Peyer's patch (tissue), 4 donors: Measurements from ENCODE around the gene ATP6V0C. TPM values are rescaled to one million over a fixed set of nuclear protein-coding genes. Genes with fewer than 3 reads are reported as not detected.
A peak's percentile ranks its signal among the peaks of the same experiment; 100 is the strongest.
"Not testable (repeated sequence)": the region's sequence is repeated elsewhere in the genome, so short reads cannot be mapped to it uniquely, and the experiment has no call there.

ENCODE experiments used
- DNase-seq, 3 donors: peaks; one replicate each; pipeline ENCODE4 v3.0.0-alpha.2; 2017 to 2019
- H3K27ac ChIP-seq, 4 donors: fragments of 200-600 bp; sonication (generic); one replicate each; pipeline ENCODE4 v1.5.1; 2016 to 2019
- H3K27me3 ChIP-seq, 2 donors: fragments of 200-600 bp; sonication (generic); one replicate each; pipeline ENCODE4 v1.5.1; 2019
- H3K36me3 ChIP-seq, 3 donors: fragments of 200-600 bp; sonication (generic); one replicate each; pipeline ENCODE4 v1.5.1; 2016 to 2019
- H3K4me1 ChIP-seq, 4 donors: fragments of 200-600 bp; sonication (generic); one replicate each; pipeline ENCODE4 v1.5.1; 2016 to 2019
- H3K4me3 ChIP-seq, 4 donors: fragments of 200-600 bp; sonication (generic); 1 replicate in 3 of 4; 2 replicates in 1 of 4; pipeline ENCODE4 v1.5.1; 2016 to 2019; ENCODE audit warnings: mild to moderate bottlenecking in 1 of 4
- H3K9me3 ChIP-seq, 4 donors: fragments of 200-600 bp; sonication (generic); one replicate each; pipeline ENCODE4 v1.5.1; 2016 to 2019; ENCODE audit warnings: mild to moderate bottlenecking in 1 of 4
- small RNA-seq, 2 donors: library from RNA; depleted of rRNA; stranded (forward); fragments of <200 nt; gene quantifications; one replicate each; pipeline ENCODE3, GENCODE V24; 2016
- total RNA-seq, 4 donors: library from RNA; depleted of rRNA; stranded (reverse); fragments of >200 nt; gene quantifications; one replicate each; pipeline ENCODE4 v1.1.0, GENCODE V29; 2016
- TF ChIP-seq, protein P1 (sequence below), 6 experiments: fragments of 450-650 bp in 4 of 6; fragments of 200-600 bp in 2 of 6; sonication (generic) in 1 of 6; IDR thresholded peaks; one replicate each; pipeline ENCODE4 v1.5.1; 2017 to 2019; ENCODE audit warnings: antibody characterized with exemption in 6 of 6, mild to moderate bottlenecking in 3 of 6, moderate library complexity in 1 of 6

Gene ATP6V0C
- total RNA-seq, 4 donors from 2014 or later = 27.2 to 116 (median 101) TPM

- not testable (repeated sequence) for H3K4me1 ChIP-seq, H3K27me3 ChIP-seq, H3K4me3 ChIP-seq, H3K36me3 ChIP-seq, H3K9me3 ChIP-seq, H3K27ac ChIP-seq
- TF ChIP-seq, protein P1, sequence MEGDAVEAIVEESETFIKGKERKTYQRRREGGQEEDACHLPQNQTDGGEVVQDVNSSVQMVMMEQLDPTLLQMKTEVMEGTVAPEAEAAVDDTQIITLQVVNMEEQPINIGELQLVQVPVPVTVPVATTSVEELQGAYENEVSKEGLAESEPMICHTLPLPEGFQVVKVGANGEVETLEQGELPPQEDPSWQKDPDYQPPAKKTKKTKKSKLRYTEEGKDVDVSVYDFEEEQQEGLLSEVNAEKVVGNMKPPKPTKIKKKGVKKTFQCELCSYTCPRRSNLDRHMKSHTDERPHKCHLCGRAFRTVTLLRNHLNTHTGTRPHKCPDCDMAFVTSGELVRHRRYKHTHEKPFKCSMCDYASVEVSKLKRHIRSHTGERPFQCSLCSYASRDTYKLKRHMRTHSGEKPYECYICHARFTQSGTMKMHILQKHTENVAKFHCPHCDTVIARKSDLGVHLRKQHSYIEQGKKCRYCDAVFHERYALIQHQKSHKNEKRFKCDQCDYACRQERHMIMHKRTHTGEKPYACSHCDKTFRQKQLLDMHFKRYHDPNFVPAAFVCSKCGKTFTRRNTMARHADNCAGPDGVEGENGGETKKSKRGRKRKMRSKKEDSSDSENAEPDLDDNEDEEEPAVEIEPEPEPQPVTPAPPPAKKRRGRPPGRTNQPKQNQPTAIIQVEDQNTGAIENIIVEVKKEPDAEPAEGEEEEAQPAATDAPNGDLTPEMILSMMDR (IDR thresholded peaks at IDR 0.05) = peak in 2 of 6 experiments; percentile 19 to 46
- DNase-seq = peak in 2 of 3 donors; percentile 77 to 91
These were observed 47.0 kb downstream of the ATP6V0C start for GRCh38 chr16:2560798-2561133.

- not testable (repeated sequence) for H3K36me3 ChIP-seq, H3K9me3 ChIP-seq, H3K4me3 ChIP-seq, H3K27me3 ChIP-seq, DNase-seq, H3K27ac ChIP-seq, H3K4me1 ChIP-seq
These were observed 53.8 kb downstream of the ATP6V0C start for GRCh38 chr16:2567506-2567905.

DNA sequence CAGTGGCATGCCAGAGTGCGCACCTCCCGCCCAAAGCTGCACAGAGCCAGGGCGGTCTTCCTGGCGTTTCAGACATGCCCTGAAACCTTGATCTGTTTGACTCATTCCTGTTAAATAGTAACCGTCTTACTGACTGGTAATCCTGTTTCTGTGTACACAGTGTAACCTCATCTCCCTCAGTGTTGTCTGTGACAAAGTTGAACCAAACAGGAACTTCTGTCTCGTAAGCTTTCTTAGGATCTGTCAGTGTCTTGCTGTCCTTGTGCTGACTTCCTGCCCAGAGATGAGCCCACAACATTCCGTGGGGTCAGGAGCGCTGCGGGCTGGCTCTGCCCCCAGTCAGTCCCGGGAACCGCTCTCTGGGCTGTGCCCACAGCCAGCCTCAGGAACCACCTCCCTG is 54.8 kb downstream of the ATP6V0C start:
- H3K4me1 ChIP-seq, H3K9me3 ChIP-seq, H3K4me3 ChIP-seq, H3K27ac ChIP-seq, DNase-seq, H3K36me3 ChIP-seq, H3K27me3 ChIP-seq: not testable (repeated sequence)

Small RNA genes within 50 kb of the gene (small RNA-seq; reads per million reads assigned to genes)
- 0 reads per million in 2 donors for gene AC093525.1
- gene MIR3178 = 0 to 0.59 reads per million in 2 donors
- gene MIR6768 = 0 reads per million in 2 donors

Other genes starting within 250 kb of the ATP6V0C start
- 100 to 1,000 TPM in 3 of 4 donors, 10 to 100 TPM in 1; 71.5 to 155 (median 122) TPM for gene RNPS1, start 245.8 kb upstream of the ATP6V0C start, total RNA-seq
- gene ABCA3, start 173.2 kb upstream of the ATP6V0C start, total RNA-seq = 1 to 10 TPM; 3.2 to 6.6 (median 4.6) TPM
- 10 to 100 TPM in 1 of 4 donors, 1 to 10 TPM in 3; 4.7 to 19.8 (median 6.9) TPM for gene CCNF, start 84.5 kb upstream of the ATP6V0C start, total RNA-seq
- 10 to 100 TPM in 1 of 4 donors, 1 to 10 TPM in 3; 1.4 to 13.2 (median 3.7) TPM for gene TEDC2, start 53.8 kb upstream of the ATP6V0C start, total RNA-seq
- gene NTN3, start 42.7 kb upstream of the ATP6V0C start, total RNA-seq = not detected
- gene TBC1D24, start 38.8 kb upstream of the ATP6V0C start, total RNA-seq = 10 to 100 TPM in 3 of 4 donors, 1 to 10 TPM in 1; 5.6 to 16.2 (median 13.6) TPM
- 100 to 1,000 TPM in 1 of 4 donors, 10 to 100 TPM in 3; 56.0 to 173 (median 83.8) TPM for gene AMDHD2, start 6.4 kb downstream of the ATP6V0C start, total RNA-seq
- 10 to 100 TPM in 1 of 4 donors, 1 to 10 TPM in 1, not detected in 2; 9.4 to 11.4 TPM for gene CEMP1, start 17.5 kb downstream of the ATP6V0C start, total RNA-seq
- 100 to 1,000 TPM in 1 of 4 donors, 10 to 100 TPM in 3; 38.8 to 128 (median 85.1) TPM for gene PDPK1, start 24.1 kb downstream of the ATP6V0C start, total RNA-seq
- gene KCTD5, start 168.6 kb downstream of the ATP6V0C start, total RNA-seq = 10 to 100 TPM; 23.1 to 85.6 (median 56.4) TPM
- 1 to 10 TPM in 2 of 4 donors, not detected in 2; 1.2 TPM for gene PRSS27, start 206.3 kb downstream of the ATP6V0C start, total RNA-seq
- 1,000 to 10,000 TPM in 3 of 4 donors, 100 to 1,000 TPM in 1; 683 to 3,742 (median 1,673) TPM for gene SRRM2, start 238.7 kb downstream of the ATP6V0C start, total RNA-seq